Breast epithelium (tissue), 4 donors: Measurements from ENCODE around the gene KCNH2. TPM values are rescaled to one million over a fixed set of nuclear protein-coding genes. Genes with fewer than 3 reads are reported as not detected.

ENCODE experiments used
- DNase-seq, 2 donors: peaks; one replicate each; pipeline ENCODE4 v3.0.0-alpha.2; 2019; ENCODE audit warnings: low spot score in 2 of 2
- H3K27ac ChIP-seq, 2 donors: fragments of 200-600 bp; sonication (generic) in 1 of 2; one replicate each; pipeline ENCODE4 v1.5.1; 2016 to 2019; ENCODE audit warnings: mild to moderate bottlenecking in 1 of 2
- H3K27me3 ChIP-seq, 2 donors: fragments of 200-600 bp; sonication (generic) in 1 of 2; one replicate each; pipeline versions ENCODE4 v1.5.1 to v1.6.0; 2017 to 2019; ENCODE audit warnings: control low read depth in 1 of 2, mild to moderate bottlenecking in 1 of 2
- H3K36me3 ChIP-seq: fragments of 200-600 bp; one replicate; pipeline ENCODE4 v1.5.1; 2019
- H3K4me1 ChIP-seq, 2 donors: fragments of 200-600 bp; sonication (generic); one replicate each; pipeline ENCODE4 v1.5.1; 2016 to 2019; ENCODE audit warnings: control low read depth in 1 of 2
- H3K4me3 ChIP-seq, 3 donors: fragments of 200-600 bp; sonication (generic); 1 replicate in 2 of 3; 2 replicates in 1 of 3; pipeline ENCODE4 v1.5.1; 2016 to 2019; ENCODE audit warnings: mild to moderate bottlenecking in 3 of 3, moderate library complexity in 2 of 3
- H3K9me3 ChIP-seq, 2 donors: fragments of 200-600 bp; sonication (generic) in 1 of 2; one replicate each; pipeline ENCODE4 v1.5.1; 2016 to 2019; ENCODE audit warnings: control low read depth in 1 of 2
- POLR2A ChIP-seq: fragments of 450-650 bp; IDR thresholded peaks from one replicate; pipeline ENCODE4 v1.6.1; 2016; ENCODE audit warnings: antibody characterized with exemption, mild to moderate bottlenecking, moderate library complexity
- POLR2AphosphoS5 ChIP-seq, 3 donors: sonication (generic); formaldehyde crosslinking; IDR thresholded peaks; one replicate each; pipeline ENCODE4 v1.6.1; 2017; ENCODE audit warnings: antibody characterized with exemption in 3 of 3
- intact Hi-C: fragments of 100-400 bp; cut with DNase I; formaldehyde crosslinking; loops from one replicate; pipeline ENCODE4 v1.15.1; 2023; ENCODE audit warnings: low total_unique reads
- total RNA-seq, 3 donors: library from RNA; depleted of rRNA; stranded (reverse); fragments of >200 nt; gene quantifications; one replicate each; pipeline ENCODE4 v1.1.0, GENCODE V29; 2016
- TF ChIP-seq, protein P1 (sequence below), 3 donors: fragments of 450-650 bp; IDR thresholded peaks; one replicate each; pipeline ENCODE4 v1.5.1; 2016 to 2017; ENCODE audit warnings: antibody characterized with exemption in 3 of 3, mild to moderate bottlenecking in 3 of 3, moderate library complexity in 3 of 3

KCNH2 gene
- total RNA-seq, 3 donors from 2014 or later = under 0.01 to 0.29 (median 0.16) TPM

DNA sequence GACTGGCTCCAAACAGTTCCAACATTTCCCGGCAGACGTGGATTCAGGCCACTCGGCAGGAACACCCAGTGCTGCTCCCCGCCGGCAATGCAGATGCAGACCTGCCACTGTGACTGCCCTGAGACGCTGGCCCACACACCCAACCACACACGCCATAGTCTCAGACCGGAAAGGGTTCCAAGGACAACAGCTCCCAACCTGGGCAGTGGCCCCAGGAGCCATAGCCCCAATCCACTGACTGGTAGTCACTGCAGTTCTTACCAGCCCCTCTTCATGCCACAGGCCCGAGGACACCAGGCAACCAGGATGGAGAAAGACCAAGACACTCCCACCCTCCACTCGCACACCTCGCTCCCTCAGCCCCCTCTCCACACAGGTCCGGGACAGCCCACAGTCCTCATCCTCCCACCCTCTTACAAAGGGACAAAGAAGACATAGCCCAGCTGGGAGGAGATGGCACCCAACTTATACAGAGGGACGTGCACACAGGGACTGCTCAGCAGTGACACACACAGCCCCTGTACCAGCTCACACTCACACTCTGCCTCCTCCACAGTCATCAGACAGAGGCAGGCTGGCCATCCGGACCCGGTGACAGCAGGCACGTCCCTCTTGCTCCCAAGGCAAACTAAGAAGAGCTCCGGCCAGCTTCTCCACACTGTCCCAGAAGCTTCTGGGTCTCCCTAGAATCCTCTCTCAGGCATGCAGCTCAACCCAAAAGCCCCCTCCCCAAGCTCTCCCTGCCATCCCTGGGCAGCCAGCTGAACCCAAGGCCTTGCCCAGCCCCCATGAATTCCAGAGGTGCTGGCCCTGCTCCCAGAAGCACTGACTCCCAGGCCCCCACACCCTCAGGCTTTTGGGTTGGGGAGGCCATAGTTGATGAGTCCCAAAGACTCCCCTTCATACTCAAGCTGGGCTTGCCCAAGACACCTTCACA, 24.8 kb downstream of the KCNH2 start:
- no peaks in the 10 kb centered on the region for H3K36me3 ChIP-seq
- TF ChIP-seq POLR2AphosphoS5 (IDR thresholded peaks at IDR 0.05) (no peak), POLR2A (no peak)
- TF ChIP-seq, protein P1, sequence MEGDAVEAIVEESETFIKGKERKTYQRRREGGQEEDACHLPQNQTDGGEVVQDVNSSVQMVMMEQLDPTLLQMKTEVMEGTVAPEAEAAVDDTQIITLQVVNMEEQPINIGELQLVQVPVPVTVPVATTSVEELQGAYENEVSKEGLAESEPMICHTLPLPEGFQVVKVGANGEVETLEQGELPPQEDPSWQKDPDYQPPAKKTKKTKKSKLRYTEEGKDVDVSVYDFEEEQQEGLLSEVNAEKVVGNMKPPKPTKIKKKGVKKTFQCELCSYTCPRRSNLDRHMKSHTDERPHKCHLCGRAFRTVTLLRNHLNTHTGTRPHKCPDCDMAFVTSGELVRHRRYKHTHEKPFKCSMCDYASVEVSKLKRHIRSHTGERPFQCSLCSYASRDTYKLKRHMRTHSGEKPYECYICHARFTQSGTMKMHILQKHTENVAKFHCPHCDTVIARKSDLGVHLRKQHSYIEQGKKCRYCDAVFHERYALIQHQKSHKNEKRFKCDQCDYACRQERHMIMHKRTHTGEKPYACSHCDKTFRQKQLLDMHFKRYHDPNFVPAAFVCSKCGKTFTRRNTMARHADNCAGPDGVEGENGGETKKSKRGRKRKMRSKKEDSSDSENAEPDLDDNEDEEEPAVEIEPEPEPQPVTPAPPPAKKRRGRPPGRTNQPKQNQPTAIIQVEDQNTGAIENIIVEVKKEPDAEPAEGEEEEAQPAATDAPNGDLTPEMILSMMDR (IDR thresholded peaks at IDR 0.05) = no peak
- H3K27me3 ChIP-seq = peaks cover 0 to 34% of the 10 kb centered on the region in 2 donors
- no peak overlapping the region for H3K27ac ChIP-seq
- H3K4me3 ChIP-seq = no peak overlapping the region
- intact Hi-C loops = no loop called here
- peaks cover 4 to 7% of the 10 kb centered on the region in 2 donors for H3K4me1 ChIP-seq
- no peaks in the 10 kb centered on the region for H3K9me3 ChIP-seq
- DNase-seq = no peak

DNA sequence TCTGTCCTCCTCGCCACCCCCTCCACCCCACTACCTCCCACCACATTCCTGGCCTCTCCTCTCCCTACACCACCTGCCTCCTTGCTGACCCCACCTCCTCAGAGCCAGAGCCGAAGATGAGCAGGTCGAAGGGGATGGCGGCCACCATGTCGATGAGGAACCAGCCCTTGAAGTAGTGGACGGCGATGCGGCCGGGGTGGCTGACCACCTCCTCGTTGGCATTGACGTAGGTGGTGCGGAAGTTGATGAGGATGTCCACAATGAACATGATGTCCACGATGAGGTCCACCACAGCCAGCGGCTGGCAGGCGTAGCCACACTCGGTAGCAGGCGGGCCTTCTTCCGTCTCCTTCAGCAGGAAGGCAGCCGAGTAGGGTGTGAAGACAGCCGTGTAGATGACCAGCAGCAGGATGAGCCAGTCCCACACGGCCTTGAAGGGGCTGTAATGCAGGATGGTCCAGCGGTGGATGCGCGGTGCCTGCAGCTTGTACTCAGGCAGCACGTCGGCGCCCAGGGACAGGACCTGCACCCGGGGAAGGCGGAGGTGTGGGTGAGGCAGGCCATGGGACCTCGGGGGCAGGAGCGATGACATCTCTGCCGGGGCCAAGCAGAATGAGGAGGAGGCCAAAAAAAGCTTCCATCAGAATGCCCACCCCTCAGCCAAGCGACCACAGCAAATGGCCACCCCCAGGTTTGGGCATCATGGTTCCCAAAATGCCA, 25.6 kb downstream of the KCNH2 start:
- intact Hi-C loops = loop anchor here (1.0 kb wide), 1 partner anchor 34 kb away; no protein-coding TSS in a partner anchor
- Histone ChIP-seq H3K4me3 (no peak overlapping the region), H3K36me3 (no peaks in the 10 kb centered on the region), H3K27me3 (peaks cover 0 to 31% of the 10 kb centered on the region in 2 donors), H3K9me3 (no peaks in the 10 kb centered on the region), H3K27ac (no peak overlapping the region), H3K4me1 (peaks cover 4 to 7% of the 10 kb centered on the region in 2 donors)
- TF ChIP-seq POLR2A = no peak
- no peak for TF ChIP-seq POLR2AphosphoS5 (IDR thresholded peaks at IDR 0.05)
- TF ChIP-seq, protein P1 (IDR thresholded peaks at IDR 0.05) = no peak
- DNase-seq = no peak

DNA sequence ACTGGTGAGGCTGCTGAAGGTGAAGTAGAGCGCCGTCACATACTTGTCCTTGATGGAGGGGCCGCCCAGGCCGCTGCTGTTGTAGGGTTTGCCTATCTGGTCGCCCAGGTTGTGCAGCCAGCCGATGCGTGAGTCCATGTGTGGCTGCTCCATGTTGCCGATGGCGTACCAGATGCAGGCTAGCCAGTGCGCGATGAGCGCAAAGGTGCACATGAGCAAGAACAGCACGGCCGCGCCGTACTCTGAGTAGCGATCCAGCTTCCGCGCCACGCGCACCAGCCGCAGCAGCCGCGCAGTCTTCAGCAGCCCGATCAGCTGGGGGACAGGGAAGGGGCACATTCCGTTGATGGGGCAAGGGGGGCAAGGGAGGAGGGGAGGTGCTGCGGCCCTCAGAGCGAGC, 26.6 kb downstream of the KCNH2 start:
- no peak for DNase-seq
- Histone ChIP-seq H3K4me1 (peaks cover 4 to 7% of the 10 kb centered on the region in 2 donors), H3K36me3 (no peaks in the 10 kb centered on the region), H3K9me3 (no peaks in the 10 kb centered on the region), H3K27me3 (peaks cover 0 to 36% of the 10 kb centered on the region in 2 donors), H3K4me3 (no peak overlapping the region), H3K27ac (no peak overlapping the region)
- no peak for TF ChIP-seq POLR2AphosphoS5 (IDR thresholded peaks at IDR 0.05)
- TF ChIP-seq POLR2A = no peak
- TF ChIP-seq, protein P1 (IDR thresholded peaks at IDR 0.05) = no peak
- intact Hi-C loops = no loop called here

DNA sequence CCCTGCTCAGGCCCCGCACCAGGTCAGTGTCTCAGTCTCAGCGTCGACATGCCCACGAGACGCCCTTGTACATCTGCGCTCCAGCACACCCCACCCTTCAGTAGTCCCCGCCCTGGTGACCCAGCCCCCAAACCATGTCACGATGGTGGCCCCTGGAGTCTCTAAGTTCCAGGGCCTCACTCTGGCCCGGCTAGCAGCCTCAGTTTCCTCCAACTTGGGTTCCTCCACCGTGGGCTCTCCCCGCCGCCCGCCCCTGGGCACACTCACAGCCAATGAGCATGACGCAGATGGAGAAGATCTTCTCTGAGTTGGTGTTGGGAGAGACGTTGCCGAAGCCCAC, 27.0 kb downstream of the KCNH2 start:
- Histone ChIP-seq H3K9me3 (no peaks in the 10 kb centered on the region), H3K36me3 (no peaks in the 10 kb centered on the region), H3K27ac (no peak overlapping the region), H3K4me1 (peaks cover 4 to 7% of the 10 kb centered on the region in 2 donors), H3K27me3 (peaks cover 0 to 36% of the 10 kb centered on the region in 2 donors), H3K4me3 (no peak overlapping the region)
- DNase-seq = no peak
- TF ChIP-seq, protein P1 (IDR thresholded peaks at IDR 0.05) = no peak
- no peak for TF ChIP-seq POLR2A
- TF ChIP-seq POLR2AphosphoS5 (IDR thresholded peaks at IDR 0.05) = no peak
- intact Hi-C loops = no loop called here
